SU-DHL-6 (cell line): ENCODE results near the gene SKIC8.
A peak's percentile ranks its signal among the peaks of the same experiment; 100 is the strongest.

Experiments
- H2AFZ ChIP-seq: fragments of 200-600 bp; sonication (generic); 2 replicates; pipeline ENCODE4 v1.6.1; 2014; ENCODE audit warnings: low read depth, mild to moderate bottlenecking, moderate library complexity, mixed read lengths, antibody characterized with exemption, low read length; ENCODE audit not compliant: severe bottlenecking
- H3F3A ChIP-seq: fragments of 200-600 bp; shearing (Covaris generic); 2 replicates; pipeline ENCODE4 v1.6.0; 2016; ENCODE audit warnings: antibody characterized with exemption, mild to moderate bottlenecking; ENCODE audit not compliant: insufficient read depth
- H3K27ac ChIP-seq: fragments of 200-600 bp; sonication (generic); 2 replicates; pipeline ENCODE4 v1.5.1; 2016; ENCODE audit warnings: low read depth, mild to moderate bottlenecking, low read length, moderate library complexity, mixed read lengths
- H3K27me3 ChIP-seq: fragments of 200-600 bp; sonication (generic), shearing (Covaris generic); 2 replicates; pipeline ENCODE4 v1.6.0; 2014; ENCODE audit warnings: mild to moderate bottlenecking, low read length
- H3K36me3 ChIP-seq: fragments of 200-600 bp; sonication (generic); 2 replicates; pipeline ENCODE4 v1.6.1; 2014; ENCODE audit warnings: mild to moderate bottlenecking, low read length, mixed read lengths
- H3K4me2 ChIP-seq: fragments of 300-600, 200-600 bp; shearing (Covaris generic), sonication (generic); 2 replicates; pipeline ENCODE4 v1.6.0; 2014; ENCODE audit warnings: low read length, low read depth, mild to moderate bottlenecking; ENCODE audit not compliant: poor library complexity, severe bottlenecking
- H3K4me3 ChIP-seq: fragments of 200-600 bp; sonication (generic); 2 replicates; pipeline ENCODE4 v1.5.1; 2014; ENCODE audit warnings: antibody characterized with exemption, low read length, mild to moderate bottlenecking, mixed read lengths; ENCODE audit not compliant: insufficient read depth, poor library complexity, severe bottlenecking
- H3K79me2 ChIP-seq: fragments of 200-600 bp; sonication (generic); 2 replicates; pipeline ENCODE4 v1.6.1; 2014; ENCODE audit warnings: mild to moderate bottlenecking, low read length, moderate library complexity; ENCODE audit not compliant: insufficient read depth
- H3K9ac ChIP-seq: fragments of 200-600 bp; sonication (generic); 2 replicates; pipeline ENCODE4 v1.7.0; 2014; ENCODE audit warnings: mild to moderate bottlenecking, low read length
- H3K9me2 ChIP-seq: fragments of 200-600 bp; sonication (generic); replicated peaks from 2 replicates; pipeline ENCODE4 v1.6.1; 2014; ENCODE audit warnings: low read length; ENCODE audit not compliant: insufficient read depth
- H3K9me3 ChIP-seq: fragments of 200-600 bp; sonication (generic); 2 replicates; pipeline ENCODE4 v1.6.1; 2014; ENCODE audit warnings: low read length, mixed read lengths; ENCODE audit not compliant: insufficient read depth
- H4K20me1 ChIP-seq: fragments of 200-600 bp; sonication (generic); 2 replicates; pipeline ENCODE4 v1.6.1; 2014; ENCODE audit warnings: low read depth, mild to moderate bottlenecking, antibody characterized with exemption, low read length, moderate library complexity, mixed read lengths
- CTCF ChIP-seq: fragments of 200-600 bp; sonication (generic); IDR thresholded peaks from one replicate; pipeline ENCODE4 v1.5.1; 2017; ENCODE audit warnings: antibody characterized with exemption, mild to moderate bottlenecking, low read length, moderate library complexity; ENCODE audit not compliant: insufficient read depth, poor library complexity, severe bottlenecking
- EZH2phosphoT487 ChIP-seq: fragments of 200-600 bp; sonication (generic), shearing (Covaris generic); conservative IDR thresholded peaks from 2 replicates; pipeline ENCODE4 v1.6.1; 2018; ENCODE audit warnings: mild to moderate bottlenecking, antibody characterized with exemption, low read length, moderate library complexity, mixed read lengths

The SKIC8 gene

GRCh38 chr15:78299101-78299930, at the start of gene SKIC8:
Gene SKIC8 (minus strand): TSS chr15:78299609. CDS start chr15:78295686, 3,923 bp downstream.
- Histone ChIP-seq H3K9me2 (no peaks in the 10 kb centered on the region), H3K36me3 (no peaks in the 10 kb centered on the region), H3K9me3 (no peaks in the 10 kb centered on the region), H4K20me1 (no peaks in the 10 kb centered on the region), H3K27me3 (no peaks in the 10 kb centered on the region), H3F3A (no peaks in the 10 kb centered on the region), H3K79me2 (peaks cover 26% of the 10 kb centered on the region), H2AFZ (peak within 1 kb of the TSS; percentile 68), H3K4me2 (peak within 1 kb of the TSS; percentile 76), H3K4me3 (peak within 1 kb of the TSS; percentile 68), H3K9ac (peak within 1 kb of the TSS; percentile 78), H3K27ac (no peak within 1 kb of the TSS)
- TF ChIP-seq EZH2phosphoT487 (no peak), CTCF (no peak)

- H3K9me2 ChIP-seq = no peaks in the 10 kb centered on the region
- TF ChIP-seq EZH2phosphoT487 = no peak
- no peak for TF ChIP-seq CTCF
- no peak overlapping the region for H3K9ac ChIP-seq
- H2AFZ ChIP-seq = no peak overlapping the region
- H3K9me3 ChIP-seq = no peaks in the 10 kb centered on the region
- no peaks in the 10 kb centered on the region for H4K20me1 ChIP-seq
- no peak overlapping the region for H3K4me3 ChIP-seq
- no peaks in the 10 kb centered on the region for H3F3A ChIP-seq
- H3K79me2 ChIP-seq = no peaks in the 10 kb centered on the region
- no peaks in the 10 kb centered on the region for H3K27me3 ChIP-seq
- H3K27ac ChIP-seq = no peak overlapping the region
- no peak overlapping the region for H3K4me2 ChIP-seq
- H3K36me3 ChIP-seq = no peaks in the 10 kb centered on the region
Observed at GRCh38 chr15:78347586-78348543, 48.5 kb upstream of the SKIC8 start.

- Histone ChIP-seq H3K36me3 (no peaks in the 10 kb centered on the region), H3K9me3 (no peaks in the 10 kb centered on the region), H3K4me3 (no peak overlapping the region), H4K20me1 (no peaks in the 10 kb centered on the region), H3K9ac (no peak overlapping the region), H3F3A (no peaks in the 10 kb centered on the region), H3K27ac (no peak overlapping the region), H2AFZ (no peak overlapping the region), H3K79me2 (no peaks in the 10 kb centered on the region), H3K27me3 (no peaks in the 10 kb centered on the region), H3K4me2 (no peak overlapping the region), H3K9me2 (no peaks in the 10 kb centered on the region)
- no peak for TF ChIP-seq EZH2phosphoT487
- TF ChIP-seq CTCF = no peak
Observed at GRCh38 chr15:78345396-78346125, 46.2 kb upstream of the SKIC8 start.
